SK-N-MC (cell line): Measurements from ENCODE around the gene RGL1.

Experiments
- EZH2 ChIP-seq: fragments of 200-600 bp; sonication (generic); IDR thresholded peaks from one replicate; pipeline ENCODE4 v1.6.1; 2017; ENCODE audit warnings: antibody characterized with exemption
- POLR2AphosphoS5 ChIP-seq: IDR thresholded peaks from 2 replicates; pipeline ENCODE4 v1.6.1; 2012; ENCODE audit warnings: mild to moderate bottlenecking, low read depth, low read length, borderline replicate concordance

DNA sequence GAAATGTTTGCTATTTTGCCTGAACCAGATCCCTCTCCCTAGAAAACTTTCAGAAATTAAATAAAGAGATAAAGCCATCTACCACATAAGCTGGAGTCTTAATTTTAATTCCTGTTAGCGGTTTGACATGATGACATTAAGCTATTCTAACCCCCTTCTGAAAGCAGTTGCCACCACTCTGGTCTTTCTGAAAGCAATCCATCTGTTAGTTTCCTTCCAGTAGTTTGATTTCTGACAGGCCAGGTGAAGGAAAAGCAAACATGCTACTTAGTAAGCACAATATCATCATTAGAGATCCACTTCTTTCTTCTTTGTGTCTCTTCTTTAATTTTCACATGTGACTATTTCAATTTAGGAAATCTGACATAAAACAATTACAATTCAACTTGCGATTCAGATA, 39.9 kb downstream of the RGL1 start:
- TF ChIP-seq POLR2AphosphoS5 (no peak), EZH2 (no peak)
